GM23338 (cell line): ENCODE measurements around the gene POLD4.
A peak's percentile ranks its signal among the peaks of the same experiment; 100 is the strongest.

Experiments used
- CTCF ChIP-seq, 2 experiments: fragments of 200-600 bp in 1 of 2; sonication (generic) in 1 of 2; conservative IDR thresholded peaks; 2 replicates each; pipeline versions ENCODE4 v1.5.1 to v1.6.1; 2016 to 2017; ENCODE audit warnings: antibody characterized with exemption in 2 of 2, low read depth in 2 of 2, mild to moderate bottlenecking in 2 of 2, moderate library complexity in 1 of 2
- EZH2 ChIP-seq: fragments of 200-600 bp; sonication (generic); IDR thresholded peaks from one replicate; pipeline ENCODE4 v1.8.0; 2017; ENCODE audit warnings: antibody characterized with exemption, mild to moderate bottlenecking, low read depth; ENCODE audit not compliant: unreplicated experiment
- REST ChIP-seq: IDR thresholded peaks from one replicate; pipeline ENCODE4 v1.6.1; 2018; ENCODE audit warnings: antibody characterized with exemption; ENCODE audit not compliant: unreplicated experiment

GRCh38 chr11:67376063-67376820, 22.9 kb upstream of the POLD4 start:
- TF ChIP-seq EZH2 (peak; percentile 5), CTCF (conservative IDR thresholded peaks at IDR 0.05; ENCODE audit: low read depth in 2 of 2) (no peak), REST (no peak)
